CD4-positive, alpha-beta memory T cell (primary cell): ENCODE results near the gene TMCC2. TPM values are rescaled to one million over a fixed set of nuclear protein-coding genes. Genes with fewer than 3 reads are reported as not detected.
A peak's percentile ranks its signal among the peaks of the same experiment; 100 is the strongest.

ENCODE experiments used
- CTCF ChIA-PET: fragments of 350-600 bp; sonication (Branson Sonifier 250); formaldehyde crosslinking; loops from one replicate; lab custom pipeline; 2021; ENCODE audit warnings: inconsistent platforms; ENCODE audit not compliant: partially characterized antibody; lab: Charles Lee
- POLR2A ChIA-PET: fragments of 350-600 bp; sonication (Branson Sonifier 250); formaldehyde crosslinking; loops from one replicate; lab custom pipeline; 2021; ENCODE audit not compliant: partially characterized antibody; lab: Charles Lee
- DNase-seq, 5 donors: peaks; one replicate each; pipeline versions ENCODE4 v3.0.0 to v3.0.0-alpha.2; 2020 to 2022; ENCODE audit warnings: mixed read lengths in 1 of 5
- H3K27ac ChIP-seq: one replicate; pipeline ENCODE4 v1.7.0; 2013; ENCODE audit warnings: low read depth, low read length
- H3K27me3 ChIP-seq: 2 replicates; pipeline ENCODE4 v1.7.0; 2013; ENCODE audit warnings: mild to moderate bottlenecking, low read length, moderate library complexity; ENCODE audit not compliant: insufficient read depth
- H3K36me3 ChIP-seq: 2 replicates; pipeline ENCODE4 v1.7.0; 2013; ENCODE audit warnings: mild to moderate bottlenecking, low read length, moderate library complexity; ENCODE audit not compliant: insufficient read depth
- H3K4me1 ChIP-seq: 2 replicates; pipeline ENCODE4 v1.7.0; 2013; ENCODE audit warnings: mild to moderate bottlenecking, low read length, moderate library complexity; ENCODE audit not compliant: insufficient read depth
- H3K4me3 ChIP-seq, 2 donors: one replicate each; pipeline ENCODE4 v1.7.0; 2013; ENCODE audit warnings: low read length in 2 of 2, mild to moderate bottlenecking in 1 of 2
- H3K9me3 ChIP-seq, 2 donors: one replicate each; pipeline ENCODE4 v1.7.0; 2013; ENCODE audit warnings: low read length in 2 of 2, control low read depth in 1 of 2; ENCODE audit not compliant: control insufficient read depth in 1 of 2
- H3K27ac Mint-ChIP-seq, 7 donors: one replicate each; pipeline ENCODE4 v1.8.0; 2020 to 2021; ENCODE audit warnings: mixed read lengths in 7 of 7, mild to moderate bottlenecking in 6 of 7, inconsistent platforms in 3 of 7, moderate library complexity in 3 of 7
- H3K27me3 Mint-ChIP-seq, 2 donors: one replicate each; pipeline ENCODE4 v1.8.0; 2020 to 2021; ENCODE audit warnings: mixed read lengths in 2 of 2
- H3K36me3 Mint-ChIP-seq, 2 donors: one replicate each; pipeline ENCODE4 v1.8.0; 2020 to 2021; ENCODE audit warnings: mixed read lengths in 2 of 2, inconsistent platforms in 1 of 2, mild to moderate bottlenecking in 1 of 2
- H3K4me1 Mint-ChIP-seq, 4 donors: one replicate each; pipeline ENCODE4 v1.8.0; 2020 to 2021; ENCODE audit warnings: mixed read lengths in 4 of 4, mild to moderate bottlenecking in 1 of 4
- H3K4me3 Mint-ChIP-seq, 8 donors: one replicate each; pipeline ENCODE4 v1.8.0; 2020 to 2021; ENCODE audit warnings: mixed read lengths in 8 of 8, mild to moderate bottlenecking in 7 of 8, moderate library complexity in 6 of 8, inconsistent platforms in 3 of 8
- H3K9me3 Mint-ChIP-seq, 8 donors: one replicate each; pipeline ENCODE4 v1.8.0; 2020 to 2021; ENCODE audit warnings: mixed read lengths in 8 of 8, mild to moderate bottlenecking in 5 of 8, inconsistent platforms in 3 of 8, moderate library complexity in 1 of 8
- intact Hi-C: fragments of 100-400 bp; cut with micrococcal nuclease; formaldehyde crosslinking; loops from one replicate; pipeline ENCODE4 v1.15.1; 2023
- polyA plus RNA-seq, 2 donors: library from polyadenylated mRNA; unstranded; fragments of 300-500 nt; fragmentation: Illumina TruSeq; gene quantifications; one replicate each; pipeline ENCODE4 v1.2.3, GENCODE V29; 2021
- total RNA-seq, 2 experiments: library from RNA; stranded (reverse); gene quantifications; one replicate each; pipeline ENCODE4 v1.2.3, GENCODE V29; 2021

The TMCC2 gene
- total and polyA plus RNA-seq, 4 experiments from 2014 or later, result 0.27 to 1.2 (median 0.76) TPM

GRCh38 chr1:205273551-205273982 lies 45.8 kb downstream of the TMCC2 start:
- Histone ChIP-seq H3K27ac (no peak overlapping the region), H3K27me3 (no peaks in the 10 kb centered on the region), H3K4me1 (peaks cover 46% of the 10 kb centered on the region), H3K4me3 (peak overlapping the region in 1 of 2 donors; percentile 2), H3K9me3 (no peaks in the 10 kb centered on the region), H3K36me3 (no peaks in the 10 kb centered on the region)
- POLR2A ChIA-PET, result interaction anchor here (0.9 to 23.5 kb wide), 9 partner anchors 10 to 80 kb away, joined by 3 to 1030 read pairs (median 7); partner anchors contain the start of genes NUAK2 and TMCC2
- Mint-ChIP-seq H3K27me3 (no peaks in the 10 kb centered on the region), H3K4me1 (peaks cover 21 to 46% (median 32%) of the 10 kb centered on the region in 4 donors), H3K4me3 (peak overlapping the region in 6 of 8 donors; percentile 34 to 72 (median 68)), H3K36me3 (no peaks in the 10 kb centered on the region), H3K27ac (peak overlapping the region in 5 of 7 donors; percentile 10 to 75 (median 55)), H3K9me3 (no peaks in the 10 kb centered on the region)
- DNase-seq, result peak; percentile 80 to 84 (median 83)
- intact Hi-C loops, result loop anchor here (1.0 to 2.0 kb wide), 5 partner anchors 23 to 212 kb away; partner anchors contain the start of gene NUAK2
- CTCF ChIA-PET, result interaction anchor here (0.6 to 24.1 kb wide), 30 partner anchors 9 to 384 kb away, joined by 3 to 1429 read pairs (median 4); partner anchors contain the start of genes CDK18, KLHDC8A, NUAK2 and TMCC2

- peaks cover 22 to 52% (median 37%) of the 10 kb centered on the region in 4 donors for H3K4me1 Mint-ChIP-seq
- DNase-seq, result no peak
- Histone ChIP-seq H3K4me3 (peak overlapping the region in 1 of 2 donors; percentile 2), H3K9me3 (no peaks in the 10 kb centered on the region), H3K4me1 (peaks cover 52% of the 10 kb centered on the region), H3K27ac (no peak overlapping the region), H3K36me3 (no peaks in the 10 kb centered on the region), H3K27me3 (no peaks in the 10 kb centered on the region)
- peak overlapping the region in 2 of 7 donors; percentile 18 to 63 for H3K27ac Mint-ChIP-seq
- no peaks in the 10 kb centered on the region for H3K27me3 Mint-ChIP-seq
- ChIA-PET POLR2A (interaction anchor here (0.9 to 23.5 kb wide), 11 partner anchors 11 to 80 kb away, joined by 3 to 1030 read pairs (median 8); partner anchors contain the start of genes NUAK2 and TMCC2), CTCF (interaction anchor here (0.6 to 24.1 kb wide), 30 partner anchors 8 to 383 kb away, joined by 3 to 1429 read pairs (median 4); partner anchors contain the start of genes CDK18, KLHDC8A and NUAK2)
- H3K36me3 Mint-ChIP-seq, result no peaks in the 10 kb centered on the region
- no peaks in the 10 kb centered on the region for H3K9me3 Mint-ChIP-seq
- intact Hi-C loops, result no loop called here
- H3K4me3 Mint-ChIP-seq, result peak overlapping the region in 7 of 8 donors; percentile 10 to 69 (median 57)
Measured at GRCh38 chr1:205274041-205274691, 46.4 kb downstream of the TMCC2 start.

- no peaks in the 10 kb centered on the region for H3K9me3 Mint-ChIP-seq
- peak overlapping the region in 6 of 8 donors; percentile 44 to 80 (median 68) for H3K4me3 Mint-ChIP-seq
- POLR2A ChIA-PET, result interaction anchor here (0.6 to 23.5 kb wide), 9 partner anchors 12 to 210 kb away, joined by 3 to 1030 read pairs (median 9); partner anchors contain the start of gene NUAK2
- H3K4me1 Mint-ChIP-seq, result peaks cover 25 to 62% (median 47%) of the 10 kb centered on the region in 4 donors
- H3K27ac Mint-ChIP-seq, result peak overlapping the region in 6 of 7 donors; percentile 37 to 87 (median 70)
- no peaks in the 10 kb centered on the region for H3K36me3 Mint-ChIP-seq
- DNase-seq, result peak in 4 of 5 donors; percentile 49 to 62 (median 53)
- Histone ChIP-seq H3K4me1 (peaks cover 62% of the 10 kb centered on the region), H3K9me3 (no peaks in the 10 kb centered on the region), H3K36me3 (no peaks in the 10 kb centered on the region), H3K4me3 (peak overlapping the region in 1 of 2 donors; percentile 0), H3K27ac (no peak overlapping the region), H3K27me3 (no peaks in the 10 kb centered on the region)
- CTCF ChIA-PET, result interaction anchor here (0.8 to 24.1 kb wide), 13 partner anchors 10 to 250 kb away, joined by 3 to 1429 read pairs (median 7); partner anchors contain the start of gene NUAK2
- H3K27me3 Mint-ChIP-seq, result no peaks in the 10 kb centered on the region
- intact Hi-C loops, result loop anchor here (1.0 kb wide), 2 partner anchors 13 to 38 kb away; no protein-coding TSS in a partner anchor
Measured at GRCh38 chr1:205275133-205275532, 47.4 kb downstream of the TMCC2 start.

GRCh38 chr1:205275916-205276688 lies 48.4 kb downstream of the TMCC2 start:
- Histone ChIP-seq H3K4me3 (no peak overlapping the region), H3K9me3 (no peaks in the 10 kb centered on the region), H3K4me1 (peaks cover 67% of the 10 kb centered on the region), H3K27me3 (no peaks in the 10 kb centered on the region), H3K36me3 (no peaks in the 10 kb centered on the region), H3K27ac (no peak overlapping the region)
- Mint-ChIP-seq H3K27me3 (no peaks in the 10 kb centered on the region), H3K4me1 (peaks cover 28 to 69% (median 53%) of the 10 kb centered on the region in 4 donors), H3K27ac (peak overlapping the region in 1 of 7 donors; percentile 75), H3K36me3 (no peaks in the 10 kb centered on the region), H3K9me3 (no peaks in the 10 kb centered on the region), H3K4me3 (peak overlapping the region in 1 of 8 donors; percentile 80)
- ChIA-PET CTCF (interaction anchor here (0.8 to 24.1 kb wide), 12 partner anchors 11 to 249 kb away, joined by 3 to 1429 read pairs (median 7); partner anchors contain the start of gene NUAK2), POLR2A (interaction anchor here (0.7 to 23.5 kb wide), 6 partner anchors 11 to 44 kb away, joined by 3 to 1030 read pairs (median 19); partner anchors contain the start of gene NUAK2)
- intact Hi-C loops, result loop anchor here (1.0 kb wide), 2 partner anchors 12 to 37 kb away; no protein-coding TSS in a partner anchor
- DNase-seq, result no peak

GRCh38 chr1:205276689-205277065 lies 48.9 kb downstream of the TMCC2 start:
- Histone ChIP-seq H3K27ac (no peak overlapping the region), H3K27me3 (no peaks in the 10 kb centered on the region), H3K4me1 (peaks cover 67% of the 10 kb centered on the region), H3K9me3 (no peaks in the 10 kb centered on the region), H3K4me3 (no peak overlapping the region), H3K36me3 (no peaks in the 10 kb centered on the region)
- no peaks in the 10 kb centered on the region for H3K27me3 Mint-ChIP-seq
- intact Hi-C loops, result no loop called here
- ChIA-PET POLR2A (interaction anchor here (1.0 to 23.5 kb wide), 5 partner anchors 10 to 44 kb away, joined by 3 to 1030 read pairs (median 29); partner anchors contain the start of gene NUAK2), CTCF (interaction anchor here (0.8 to 24.1 kb wide), 6 partner anchors 10 to 247 kb away, joined by 3 to 1429 read pairs (median 60); partner anchors contain the start of gene NUAK2)
- no peaks in the 10 kb centered on the region for H3K36me3 Mint-ChIP-seq
- H3K4me1 Mint-ChIP-seq, result peaks cover 28 to 71% (median 54%) of the 10 kb centered on the region in 4 donors
- no peak for DNase-seq
- no peak overlapping the region for H3K4me3 Mint-ChIP-seq
- no peak overlapping the region for H3K27ac Mint-ChIP-seq
- H3K9me3 Mint-ChIP-seq, result no peaks in the 10 kb centered on the region

GRCh38 chr1:205279986-205280385 lies 52.2 kb downstream of the TMCC2 start:
- H3K4me3 Mint-ChIP-seq, result peak overlapping the region in 2 of 8 donors; percentile 7 to 35
- peaks cover 46 to 83% (median 68%) of the 10 kb centered on the region in 4 donors for H3K4me1 Mint-ChIP-seq
- POLR2A ChIA-PET, result interaction anchor here (2.8 to 23.5 kb wide), 2 partner anchors 9 to 40 kb away, joined by 17 to 1030 read pairs; partner anchors contain the start of gene NUAK2
- no peaks in the 10 kb centered on the region for H3K27me3 Mint-ChIP-seq
- peak overlapping the region in 5 of 7 donors; percentile 18 to 62 (median 36) for H3K27ac Mint-ChIP-seq
- intact Hi-C loops, result no loop called here
- peaks cover 0 to 1% (median 0%) of the 10 kb centered on the region in 8 donors for H3K9me3 Mint-ChIP-seq
- no peak for DNase-seq
- H3K36me3 ChIP-seq, result no peaks in the 10 kb centered on the region
- no peaks in the 10 kb centered on the region for H3K9me3 ChIP-seq
- H3K4me1 ChIP-seq, result peaks cover 77% of the 10 kb centered on the region
- no peak overlapping the region for H3K27ac ChIP-seq
- H3K4me3 ChIP-seq, result no peak overlapping the region
- peaks cover 0 to 1% of the 10 kb centered on the region in 2 donors for H3K36me3 Mint-ChIP-seq
- CTCF ChIA-PET, result interaction anchor here (0.9 to 24.1 kb wide), 7 partner anchors 7 to 74 kb away, joined by 4 to 1429 read pairs (median 6); partner anchors contain the start of gene NUAK2
- H3K27me3 ChIP-seq, result no peaks in the 10 kb centered on the region
